Hypothalamus (tissue), 51 donors: ENCODE results near the gene LDHAL6A.
"Not testable (repeated sequence)": the region's sequence is repeated elsewhere in the genome, so short reads cannot be mapped to it uniquely, and the experiment has no call there.

Experiments
- DNase-seq, 51 donors: peaks; one replicate each; lab custom pipeline; 2025; lab: John Stamatoyannopoulos, UW

LDHAL6A gene

DNA sequence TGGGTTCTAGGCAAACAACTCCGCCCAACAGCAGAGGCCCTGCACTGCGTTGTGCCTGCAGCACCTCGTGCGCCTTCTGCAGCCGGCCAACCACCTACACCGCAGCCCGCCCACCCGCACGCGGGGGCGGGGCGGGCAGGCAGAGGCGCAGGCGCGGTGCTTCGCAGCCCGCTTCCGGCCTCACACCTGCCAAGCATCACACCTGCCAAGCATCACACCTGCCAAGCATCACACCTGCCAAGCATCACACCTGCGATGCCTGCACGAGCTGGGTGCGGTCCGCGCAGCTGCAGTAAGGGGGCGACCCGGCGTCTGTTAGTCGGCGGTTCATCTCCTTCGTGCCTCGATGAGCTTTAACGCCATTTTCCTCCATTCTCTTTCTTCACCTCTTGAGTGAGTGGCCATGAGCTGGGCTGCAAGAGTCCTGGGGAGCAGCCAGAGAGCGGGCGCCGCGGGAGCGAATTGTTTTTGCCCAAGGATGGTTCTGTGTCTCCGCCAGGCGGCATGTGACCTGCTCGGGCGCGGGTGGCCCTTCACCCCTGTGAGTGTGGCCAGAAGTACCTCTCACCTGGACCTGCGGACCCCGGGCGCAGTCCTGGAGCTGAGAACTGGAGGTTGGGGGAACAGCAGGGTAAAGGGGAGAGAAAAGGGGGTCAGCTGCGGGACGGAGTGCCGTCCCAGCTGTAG, at the start of gene LDHAL6A:
Gene LDHAL6A (plus strand): TSS at position 171 of the 687 bp plus-strand sequence. CDS start 825 bp downstream, outside the sequence.
- DNase-seq, result no peak

DNA sequence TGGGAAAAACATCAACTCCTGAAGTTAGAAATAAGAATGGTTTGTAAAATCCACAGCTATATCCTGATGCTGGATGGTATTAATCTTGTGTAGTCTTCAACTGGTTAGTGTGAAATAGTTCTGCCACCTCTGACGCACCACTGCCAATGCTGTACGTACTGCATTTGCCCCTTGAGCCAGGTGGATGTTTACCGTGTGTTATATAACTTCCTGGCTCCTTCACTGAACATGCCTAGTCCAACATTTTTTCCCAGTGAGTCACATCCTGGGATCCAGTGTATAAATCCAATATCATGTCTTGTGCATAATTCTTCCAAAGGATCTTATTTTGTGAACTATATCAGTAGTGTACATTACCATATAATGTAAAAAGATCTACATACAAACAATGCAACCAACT, 48.3 kb upstream of the LDHAL6A start:
- DNase-seq, result not testable (repeated sequence)

DNA sequence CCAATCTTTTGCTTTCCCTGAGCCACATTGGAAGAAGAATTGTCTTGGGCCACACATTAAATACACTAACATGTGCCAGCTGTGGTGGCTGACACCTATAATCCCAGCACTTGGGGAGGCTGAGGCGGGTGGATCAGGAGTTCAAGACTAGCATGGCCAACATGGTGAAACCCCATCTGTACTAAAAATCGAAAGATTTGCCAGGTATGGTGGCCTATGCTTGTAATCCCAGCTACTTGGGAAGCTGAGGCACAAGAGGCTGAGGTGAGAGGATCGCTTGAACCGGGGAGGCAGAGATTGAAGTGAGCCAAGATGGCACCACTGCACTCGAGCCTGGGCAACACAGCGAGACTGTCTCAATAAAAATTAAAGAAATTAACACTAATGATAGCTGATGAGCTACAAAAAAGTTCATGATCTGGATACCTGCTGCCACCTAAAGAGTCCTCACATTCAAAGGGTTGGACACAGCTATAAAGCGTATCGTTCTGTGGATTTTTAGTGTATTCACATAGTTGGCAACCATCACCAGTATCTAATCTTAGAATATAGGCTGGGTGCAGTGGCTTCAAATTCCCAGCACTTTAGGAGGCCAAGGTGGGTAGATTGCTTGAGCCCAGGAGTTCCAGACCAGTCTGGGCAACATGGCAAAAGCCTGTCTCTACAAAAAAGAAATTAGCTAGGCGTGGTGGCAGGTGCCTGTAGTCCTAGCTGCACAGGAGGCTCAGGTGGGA, 46.9 kb upstream of the LDHAL6A start:
- no peak for DNase-seq

DNA sequence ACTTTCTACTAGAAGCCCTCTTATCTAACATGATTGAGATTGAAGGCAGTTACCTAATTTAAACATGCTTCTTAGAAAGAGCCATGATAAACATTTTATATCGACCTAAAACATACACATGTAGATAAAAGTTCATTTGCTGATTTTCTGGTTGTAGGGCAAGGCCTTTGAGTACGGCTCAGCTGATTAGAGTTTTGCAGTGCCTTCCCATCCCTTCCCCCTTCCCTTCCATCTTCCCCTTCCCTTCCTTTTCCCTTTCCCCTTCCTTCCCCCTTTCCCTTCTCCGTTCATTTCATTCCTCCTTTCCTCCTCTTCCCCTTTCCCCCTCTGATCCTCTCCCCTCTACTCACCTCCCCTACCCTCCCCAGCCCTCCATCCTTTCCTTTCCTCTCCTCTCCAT, 39.2 kb upstream of the LDHAL6A start:
- DNase-seq, result no peak

DNA sequence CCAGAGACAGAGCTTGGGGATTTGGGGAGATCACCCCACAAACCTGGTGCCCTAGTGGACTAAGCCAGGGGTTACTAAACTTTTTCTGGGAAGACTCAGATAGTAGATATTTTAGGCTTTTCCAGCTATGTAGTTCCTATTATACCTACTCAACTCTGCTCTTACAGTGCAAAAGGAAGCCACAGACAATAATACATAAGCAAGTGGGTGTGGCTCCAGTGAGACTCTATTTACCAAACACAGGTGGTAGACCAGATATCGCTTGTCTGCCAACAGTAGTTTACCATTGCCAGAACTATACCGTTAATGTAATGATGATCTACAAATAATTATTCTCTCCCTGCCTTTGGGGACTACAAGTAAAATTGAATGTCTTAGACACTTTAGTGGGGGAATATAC, 36.6 kb upstream of the LDHAL6A start:
- DNase-seq, result no peak

DNA sequence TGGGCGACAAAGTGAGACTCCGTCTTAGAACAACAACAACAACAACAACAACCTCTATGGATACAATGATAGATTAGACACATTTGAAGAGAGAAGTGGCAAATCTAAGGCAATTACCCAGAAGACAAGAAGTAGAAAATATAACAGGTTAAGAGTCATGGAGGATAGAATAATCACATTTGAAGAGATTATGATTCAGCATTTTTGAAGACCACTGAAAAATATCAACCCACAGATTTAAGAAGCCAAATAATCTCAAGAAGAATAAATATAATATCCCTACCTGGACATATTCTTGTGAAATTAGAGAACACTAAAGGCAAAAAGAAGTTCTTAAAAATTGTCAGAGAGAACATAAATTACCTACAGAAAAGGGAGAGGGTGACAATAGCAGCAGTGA, 35.6 kb upstream of the LDHAL6A start:
- no peak for DNase-seq

DNA sequence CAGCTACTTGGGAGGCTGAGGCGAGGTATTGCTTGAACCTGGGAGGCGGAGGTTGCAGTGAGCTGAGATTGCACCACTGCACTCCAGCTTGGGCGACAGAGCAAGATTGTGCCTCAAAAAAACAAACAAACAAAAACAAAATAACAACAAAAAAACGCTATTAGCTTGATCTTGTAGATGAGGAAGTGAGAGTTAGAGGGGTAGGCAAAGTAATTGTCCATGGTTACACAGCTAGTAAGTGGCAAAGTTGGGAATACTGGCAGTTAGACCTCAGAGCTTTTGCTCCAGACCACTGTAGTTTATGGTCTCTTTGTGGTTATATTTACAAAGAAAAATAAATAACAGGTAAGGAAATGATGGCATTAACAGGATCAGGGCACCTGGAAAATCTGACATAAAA, 28.4 kb upstream of the LDHAL6A start:
- DNase-seq, result no peak

DNA sequence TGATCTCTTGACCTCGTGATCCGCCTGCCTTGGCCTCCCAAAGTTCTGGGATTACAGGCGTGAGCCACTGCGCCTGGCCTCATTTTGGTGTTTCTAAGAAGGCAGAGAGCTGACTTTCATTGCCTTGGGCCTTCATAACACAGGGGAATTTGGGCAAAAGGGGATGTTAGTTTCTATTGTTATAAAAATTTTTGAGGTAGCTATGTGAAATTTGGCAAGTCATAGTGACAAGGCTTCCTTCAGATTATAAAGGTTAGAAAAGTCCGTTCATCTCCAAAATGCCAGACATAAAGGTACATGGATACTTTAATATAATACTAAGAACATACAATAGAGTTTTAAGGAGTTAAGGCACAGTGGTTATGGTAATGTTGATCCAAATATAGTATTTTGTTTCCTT, 26.3 kb upstream of the LDHAL6A start:
- DNase-seq, result no peak

DNA sequence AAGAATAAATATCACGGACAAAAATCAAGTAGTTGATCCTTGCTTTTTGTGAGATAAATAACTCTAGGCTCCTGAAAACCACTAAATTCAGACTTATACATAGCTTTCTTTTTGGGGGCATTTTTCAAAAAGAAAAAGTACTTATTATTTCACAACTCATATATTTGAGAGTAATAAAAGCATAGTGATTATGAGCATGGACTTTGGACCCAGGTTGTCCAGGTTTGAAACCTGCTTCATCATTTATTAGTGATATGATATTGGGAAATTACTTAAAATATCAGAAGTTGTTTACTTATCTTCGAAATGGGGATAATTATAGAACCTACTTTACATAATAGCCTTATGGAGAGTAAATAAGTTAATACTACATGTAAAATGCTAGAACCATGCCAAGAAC, 17.0 kb upstream of the LDHAL6A start:
- DNase-seq, result no peak

DNA sequence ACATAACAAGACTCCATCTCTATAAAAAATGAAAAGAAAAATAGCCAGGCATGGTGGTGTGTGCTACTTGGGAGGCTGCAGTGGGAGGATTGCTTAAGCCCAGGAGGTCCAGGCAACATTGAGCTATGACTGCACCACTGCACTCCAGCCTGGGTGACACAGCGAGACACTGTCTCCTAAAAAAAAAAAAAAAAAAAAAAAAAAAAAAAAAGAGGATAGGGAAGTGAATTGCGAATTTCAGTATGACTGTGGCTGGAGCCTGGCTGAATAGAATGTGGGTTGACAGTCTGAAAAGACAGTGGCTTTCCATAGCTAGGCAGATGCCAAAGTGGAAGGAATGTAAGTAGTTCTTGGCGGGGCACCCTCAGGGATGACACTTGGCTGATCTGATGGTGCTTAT, 6.4 kb upstream of the LDHAL6A start:
- no peak for DNase-seq

DNA sequence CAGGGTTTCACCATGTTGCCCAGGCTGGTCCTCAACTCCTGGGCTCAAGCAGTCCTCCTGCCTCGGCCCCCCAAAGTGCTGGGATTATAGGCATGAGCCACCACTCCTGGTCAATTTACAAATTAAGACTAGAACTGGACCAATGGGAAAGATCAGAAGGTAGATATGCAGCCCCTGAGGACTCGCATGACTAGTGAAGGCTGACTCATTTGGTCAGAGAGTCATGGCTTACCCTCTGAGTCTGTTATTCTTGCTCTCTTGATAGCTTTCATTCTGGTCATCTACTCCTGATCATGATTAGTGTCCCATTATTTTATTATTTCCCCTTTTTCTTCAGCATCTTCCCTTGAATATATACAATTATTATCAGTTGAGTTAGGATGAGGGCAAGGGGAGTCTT, 2.7 kb upstream of the LDHAL6A start:
- DNase-seq, result no peak

DNA sequence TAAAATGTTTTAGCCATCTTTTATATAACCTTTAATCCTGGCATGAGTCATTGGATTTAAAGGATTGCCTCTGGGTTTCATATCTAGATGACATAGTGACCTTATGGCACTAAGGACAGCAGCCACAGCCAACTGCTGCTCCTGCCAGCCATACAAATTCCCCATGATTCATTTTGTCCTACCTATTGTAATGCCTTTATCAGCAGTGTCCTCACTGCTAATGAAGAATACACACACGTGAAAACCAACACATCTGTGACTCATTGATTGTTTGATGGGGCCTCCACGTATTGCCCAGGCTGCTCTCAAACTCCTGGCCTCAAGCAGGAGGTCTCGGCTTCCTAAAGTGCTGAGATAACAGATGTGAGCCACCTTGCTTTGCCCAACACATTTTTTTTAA, 1.8 kb downstream of the LDHAL6A start:
- DNase-seq, result no peak

DNA sequence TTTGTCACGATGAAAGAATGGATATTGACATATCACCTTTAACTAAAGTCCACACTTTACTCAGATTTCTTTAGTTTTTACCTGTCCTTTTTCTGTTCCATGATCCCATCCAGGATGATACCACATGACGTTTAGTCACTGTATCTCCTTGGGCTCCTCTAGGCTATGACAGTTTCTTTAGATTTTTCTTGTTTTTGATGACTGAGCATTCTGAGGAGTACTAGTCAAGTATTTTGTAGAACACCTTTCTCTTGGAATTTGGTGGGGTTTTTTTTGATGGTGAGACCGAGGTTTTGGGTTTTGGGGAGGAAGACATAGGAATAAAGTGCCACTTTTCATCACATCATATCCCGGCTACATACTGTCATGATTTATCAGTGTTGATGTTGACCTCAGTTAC, 4.0 kb downstream of the LDHAL6A start:
- no peak for DNase-seq

DNA sequence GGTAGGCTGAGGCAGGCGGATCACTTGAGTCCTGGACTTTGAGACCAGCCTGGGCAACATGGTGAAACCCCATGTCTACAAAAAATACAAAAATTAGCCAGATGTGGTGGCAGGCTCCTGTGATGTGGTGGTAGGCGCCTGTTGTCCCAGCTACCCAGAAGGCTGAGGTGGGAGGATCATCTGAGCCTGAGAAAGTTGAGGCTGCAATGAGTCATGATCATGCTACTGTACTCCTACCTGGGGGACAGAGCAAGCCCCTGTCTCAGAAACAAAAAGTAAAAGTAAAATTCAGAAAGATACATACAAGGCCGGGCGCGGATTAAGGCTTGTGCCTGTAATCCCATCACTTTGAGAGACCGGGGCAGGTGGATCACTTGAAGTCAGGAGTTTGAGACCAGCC, 6.3 kb downstream of the LDHAL6A start:
- no peak for DNase-seq

DNA sequence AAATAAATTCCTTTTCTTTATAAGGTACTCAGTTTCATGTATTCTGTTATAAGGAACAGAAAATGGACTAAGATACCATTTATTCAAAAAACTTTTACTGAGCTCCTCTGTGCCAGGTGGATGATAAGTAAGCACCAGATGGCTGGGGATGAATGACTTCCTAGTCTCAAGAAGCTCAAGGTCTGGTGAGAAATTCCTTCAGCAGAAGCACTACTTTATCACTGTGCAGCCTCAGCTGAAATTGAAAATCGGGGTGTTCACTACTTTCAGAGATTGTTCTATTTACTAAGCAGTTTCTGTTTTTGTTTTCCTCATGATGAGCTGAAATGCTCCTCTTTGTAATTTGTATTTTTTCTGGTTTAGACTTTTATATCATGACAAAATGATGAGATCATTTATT, 7.8 kb downstream of the LDHAL6A start:
- DNase-seq, result no peak

DNA sequence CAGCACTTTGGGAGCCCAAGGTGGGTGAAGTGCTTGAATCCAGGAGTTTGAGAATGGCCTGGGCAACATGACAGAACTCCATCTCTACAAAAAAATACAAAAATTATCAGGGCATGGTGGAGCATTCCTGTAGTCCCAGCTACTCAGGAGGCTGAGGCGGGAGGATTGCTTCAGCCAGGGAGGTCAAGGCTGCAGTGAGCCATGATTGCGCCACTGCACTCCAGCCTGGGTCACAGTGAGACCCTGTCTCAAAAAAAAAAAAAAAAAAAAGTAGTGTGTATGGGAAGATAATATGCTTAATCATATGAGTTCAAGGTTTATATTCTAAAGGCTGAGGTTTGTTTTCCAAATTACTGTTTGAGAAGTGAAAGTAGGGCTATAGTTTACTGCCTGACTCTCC, 10.7 kb downstream of the LDHAL6A start:
- DNase-seq, result no peak

DNA sequence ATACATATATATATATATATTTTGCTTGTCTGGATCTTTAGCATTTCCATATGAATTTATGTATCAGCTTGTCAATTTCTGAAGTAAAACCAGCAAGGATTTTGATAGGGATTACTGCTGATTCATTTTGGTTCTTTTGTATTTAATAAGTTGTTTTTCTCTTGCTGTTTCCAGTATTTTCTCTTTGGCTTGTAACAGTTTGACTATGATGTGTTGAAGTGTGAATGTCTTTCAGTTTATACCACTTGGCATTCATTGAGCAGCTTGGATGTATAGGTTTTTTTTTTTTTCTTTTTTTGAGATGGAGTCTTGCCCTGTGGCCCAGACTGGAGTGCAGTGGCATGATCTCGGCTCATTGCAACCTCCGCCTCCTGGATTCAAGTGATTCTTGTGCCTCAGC, 12.4 kb downstream of the LDHAL6A start:
- DNase-seq, result no peak

DNA sequence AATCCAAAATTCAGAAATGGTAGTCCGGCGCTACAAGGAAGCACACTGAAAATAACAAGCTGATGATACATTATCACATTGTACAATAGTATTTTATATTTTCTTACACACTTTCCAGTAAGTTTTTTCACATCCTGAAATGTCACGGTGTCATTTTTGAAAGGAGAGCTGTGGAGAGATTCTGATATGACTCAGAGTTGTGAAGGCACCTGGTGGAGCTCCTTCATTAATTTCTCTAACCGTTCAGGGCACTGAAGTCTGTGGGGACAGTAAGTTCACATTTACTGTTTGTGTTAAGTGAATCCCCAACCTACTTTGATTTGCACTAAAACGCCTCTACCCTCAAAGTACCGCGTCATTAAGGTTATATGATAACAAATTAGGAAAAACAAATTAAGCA, 13.3 kb downstream of the LDHAL6A start:
- no peak for DNase-seq

DNA sequence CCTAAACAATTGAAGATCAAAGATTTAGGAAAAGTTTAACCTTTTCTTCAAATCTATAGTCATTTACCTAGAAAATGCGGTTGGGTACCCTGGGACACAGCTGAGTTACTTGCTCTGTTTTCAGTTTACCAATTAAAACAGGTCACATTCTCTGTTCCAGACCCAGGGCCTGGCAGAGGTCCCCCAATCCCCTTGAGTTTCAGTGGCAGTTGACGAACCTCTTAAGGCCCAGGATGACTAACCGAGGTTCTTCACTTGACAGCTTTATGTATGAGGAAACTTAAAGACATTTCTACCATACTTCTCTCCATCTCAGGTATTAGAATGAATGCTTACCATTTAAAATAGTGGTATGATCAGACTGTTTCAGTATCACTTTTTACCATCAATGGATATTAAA, 16.3 kb downstream of the LDHAL6A start:
- no peak for DNase-seq

DNA sequence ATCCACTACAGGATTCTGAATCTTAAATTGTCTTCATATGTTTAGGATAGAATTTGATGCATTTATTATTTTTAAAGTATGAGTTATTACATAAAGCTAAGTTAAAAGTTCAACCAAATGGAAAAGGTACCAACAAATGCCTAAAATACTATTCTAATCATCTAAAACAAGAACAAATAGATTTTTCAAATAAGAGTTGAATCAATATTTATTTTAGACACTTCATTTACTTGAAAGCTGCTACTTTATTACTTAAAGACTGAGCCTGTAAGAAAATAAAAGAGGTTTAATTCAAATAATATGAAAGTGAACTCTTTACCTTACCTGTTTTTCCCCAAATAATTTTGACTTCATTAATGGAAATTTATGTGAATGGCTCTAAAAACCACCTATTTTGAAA, 16.9 kb downstream of the LDHAL6A start:
- no peak for DNase-seq

DNA sequence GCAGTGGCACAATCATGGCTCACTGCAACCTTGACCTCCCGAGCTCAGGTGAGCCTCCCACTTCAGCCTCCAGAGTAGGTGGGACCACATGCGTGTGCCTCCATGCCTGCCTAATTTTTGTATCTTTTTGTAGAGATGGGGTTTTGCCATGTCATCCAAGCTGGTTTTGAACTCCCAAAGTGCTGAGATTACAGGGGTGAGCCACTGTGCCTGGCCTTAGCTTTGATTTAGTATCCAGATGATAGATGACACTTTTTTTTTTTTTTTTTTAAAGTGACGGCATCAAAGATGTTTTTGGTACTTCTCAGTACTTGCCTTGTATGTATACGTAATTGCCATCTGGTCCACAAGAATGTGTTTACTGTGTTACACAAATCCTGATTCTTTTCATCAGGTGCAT, 23.4 kb downstream of the LDHAL6A start:
- no peak for DNase-seq

DNA sequence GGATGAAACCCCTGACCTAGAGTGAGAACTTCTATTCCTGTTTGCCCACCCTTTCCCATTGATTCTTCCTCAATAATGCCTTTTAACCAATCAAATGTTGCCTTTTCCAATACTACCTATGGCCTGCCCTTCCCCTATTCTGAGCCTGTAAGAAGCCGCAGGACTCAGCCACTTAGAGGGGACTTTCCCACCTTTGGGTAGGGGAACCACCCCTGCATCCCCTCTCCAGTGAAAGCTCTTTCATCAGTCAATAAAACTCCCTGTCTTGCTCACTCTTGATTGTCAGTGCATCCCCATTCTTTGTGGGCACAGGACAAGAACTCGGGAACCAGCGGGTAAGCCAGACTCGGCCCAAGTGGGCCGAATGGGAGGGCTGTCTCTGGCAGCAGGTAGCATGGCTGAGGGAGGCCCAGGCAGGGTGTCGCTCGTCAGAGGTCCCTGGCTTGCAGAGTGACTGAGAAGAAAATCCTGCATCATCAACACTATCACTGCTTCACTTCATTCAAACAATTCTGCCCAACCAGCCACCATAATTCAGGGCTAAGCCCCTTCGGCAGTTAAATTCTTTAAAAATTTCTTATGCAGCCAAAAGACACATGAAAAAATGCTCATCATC, 30.4 kb downstream of the LDHAL6A start:
- no peak for DNase-seq
